Smooth muscle cell (in vitro differentiated cells): ENCODE results near the gene CLMN. TPM values are rescaled to one million over a fixed set of nuclear protein-coding genes. Genes with fewer than 3 reads are reported as not detected.

ENCODE experiments used
- DNase-seq: peaks from one replicate; lab custom pipeline; 2025; ENCODE audit not compliant: unreplicated experiment; lab: John Stamatoyannopoulos, UW
- H2AFZ ChIP-seq: fragments of 200-600 bp; sonication (generic); 2 replicates; pipeline ENCODE4 v1.6.0; 2016; ENCODE audit warnings: antibody characterized with exemption, low read depth, mild to moderate bottlenecking
- H3F3A ChIP-seq: fragments of 200-600 bp; sonication (generic); 2 replicates; pipeline ENCODE4 v1.6.0; 2017; ENCODE audit warnings: antibody characterized with exemption, low read depth
- H3K27ac ChIP-seq: fragments of 200-600 bp; sonication (generic); 2 replicates; pipeline ENCODE4 v1.5.1; 2016; ENCODE audit warnings: low read depth, mild to moderate bottlenecking
- H3K27me3 ChIP-seq: fragments of 200-600 bp; sonication (generic); 2 replicates; pipeline ENCODE4 v1.6.1; 2016; ENCODE audit warnings: low read depth, mild to moderate bottlenecking
- H3K36me3 ChIP-seq: fragments of 200-600 bp; sonication (generic); 2 replicates; pipeline ENCODE4 v1.5.1; 2016; ENCODE audit warnings: low read depth
- H3K4me1 ChIP-seq: fragments of 200-600 bp; sonication (generic); 2 replicates; pipeline ENCODE4 v1.5.1; 2016; ENCODE audit warnings: low read depth
- H3K4me2 ChIP-seq: fragments of 200-600 bp; sonication (generic); 2 replicates; pipeline ENCODE4 v1.6.0; 2016; ENCODE audit warnings: mild to moderate bottlenecking
- H3K4me3 ChIP-seq: fragments of 200-600 bp; sonication (generic); 2 replicates; pipeline ENCODE4 v1.5.1; 2016; ENCODE audit warnings: mild to moderate bottlenecking
- H3K79me2 ChIP-seq: fragments of 200-600 bp; sonication (generic); 2 replicates; pipeline ENCODE4 v1.6.0; 2016; ENCODE audit warnings: low read depth, mild to moderate bottlenecking
- H3K9ac ChIP-seq: fragments of 200-600 bp; sonication (generic); 2 replicates; pipeline ENCODE4 v1.6.0; 2016; ENCODE audit warnings: low read depth
- H3K9me3 ChIP-seq: fragments of 200-600 bp; sonication (generic); replicated peaks from 2 replicates; pipeline ENCODE4 v1.5.1; 2016; ENCODE audit warnings: low read depth
- H4K20me1 ChIP-seq: fragments of 200-600 bp; sonication (generic); 2 replicates; pipeline ENCODE4 v1.6.0; 2016; ENCODE audit warnings: low read depth
- CTCF ChIP-seq: fragments of 200-600 bp; sonication (generic); IDR thresholded peaks from 2 replicates; pipeline ENCODE4 v1.5.1; 2017; ENCODE audit warnings: borderline replicate concordance, mild to moderate bottlenecking, antibody characterized with exemption; ENCODE audit not compliant: insufficient read depth, poor library complexity, severe bottlenecking
- WGBS: methylation state at CpG from one replicate; pipeline ENCODE4 v1.1.7; 2016; ENCODE audit warnings: low lambda C conversion rate; 5-methylcytosine and 5-hydroxymethylcytosine counted together
- polyA plus RNA-seq: library from polyadenylated mRNA; unstranded; fragments of >200 nt; fragmentation: Nextera tagmentation; extraction: Ambion mirVana; gene quantifications from 2 replicates; pipeline ENCODE4 v1.2.1, GENCODE V29; 2016
- total RNA-seq: library from RNA; depleted of rRNA; stranded (reverse); fragments of >200 nt; gene quantifications from 2 replicates; pipeline ENCODE4 v1.2.3, GENCODE V29; 2014

CLMN gene
- total and polyA plus RNA-seq, 2 experiments from 2014 or later = 1.3 to 3.5 TPM

GRCh38 chr14:95235351-95235750 is 84.4 kb downstream of the CLMN start:
- Histone ChIP-seq H3K79me2 (no peaks in the 10 kb centered on the region), H3K4me2 (no peak overlapping the region), H4K20me1 (no peaks in the 10 kb centered on the region), H3K27ac (no peak overlapping the region), H2AFZ (no peak overlapping the region), H3K4me3 (no peak overlapping the region), H3K27me3 (no peaks in the 10 kb centered on the region), H3K9ac (no peak overlapping the region), H3K9me3 (no peaks in the 10 kb centered on the region), H3F3A (no peaks in the 10 kb centered on the region), H3K4me1 (no peaks in the 10 kb centered on the region), H3K36me3 (no peaks in the 10 kb centered on the region)
- no peak for DNase-seq
- 87% methylated on average over 4 of the region's 4 CpGs for WGBS
- no peak for TF ChIP-seq CTCF

GRCh38 chr14:95234426-95234825 is 85.3 kb downstream of the CLMN start:
- no peaks in the 10 kb centered on the region for H3K4me1 ChIP-seq
- no peaks in the 10 kb centered on the region for H3K27me3 ChIP-seq
- no peak overlapping the region for H3K4me3 ChIP-seq
- H3K9ac ChIP-seq = no peak overlapping the region
- TF ChIP-seq CTCF = no peak
- no peak for DNase-seq
- no peaks in the 10 kb centered on the region for H4K20me1 ChIP-seq
- no peaks in the 10 kb centered on the region for H3F3A ChIP-seq
- no peak overlapping the region for H2AFZ ChIP-seq
- 70% methylated on average over 8 of the region's 8 CpGs for WGBS
- no peaks in the 10 kb centered on the region for H3K9me3 ChIP-seq
- H3K79me2 ChIP-seq = no peaks in the 10 kb centered on the region
- H3K4me2 ChIP-seq = no peak overlapping the region
- no peak overlapping the region for H3K27ac ChIP-seq
- no peaks in the 10 kb centered on the region for H3K36me3 ChIP-seq

- H2AFZ ChIP-seq = no peak overlapping the region
- H3F3A ChIP-seq = no peaks in the 10 kb centered on the region
- TF ChIP-seq CTCF = no peak
- H3K4me3 ChIP-seq = no peak overlapping the region
- H3K9me3 ChIP-seq = no peaks in the 10 kb centered on the region
- WGBS = 94% methylated on average over 9 of the region's 9 CpGs
- no peaks in the 10 kb centered on the region for H3K27me3 ChIP-seq
- H4K20me1 ChIP-seq = no peaks in the 10 kb centered on the region
- H3K4me1 ChIP-seq = no peaks in the 10 kb centered on the region
- no peak overlapping the region for H3K27ac ChIP-seq
- H3K79me2 ChIP-seq = no peaks in the 10 kb centered on the region
- no peak overlapping the region for H3K9ac ChIP-seq
- H3K4me2 ChIP-seq = no peak overlapping the region
- DNase-seq = no peak
- no peaks in the 10 kb centered on the region for H3K36me3 ChIP-seq
These were observed 85.9 kb downstream of the CLMN start for GRCh38 chr14:95233702-95234241.

GRCh38 chr14:95232894-95233584 is 86.7 kb downstream of the CLMN start:
- Histone ChIP-seq H3K4me3 (no peak overlapping the region), H3K27me3 (no peaks in the 10 kb centered on the region), H4K20me1 (no peaks in the 10 kb centered on the region), H3K4me2 (no peak overlapping the region), H3F3A (no peaks in the 10 kb centered on the region), H3K4me1 (no peaks in the 10 kb centered on the region), H2AFZ (no peak overlapping the region), H3K27ac (no peak overlapping the region), H3K9ac (no peak overlapping the region), H3K36me3 (no peaks in the 10 kb centered on the region), H3K9me3 (no peaks in the 10 kb centered on the region), H3K79me2 (no peaks in the 10 kb centered on the region)
- no peak for DNase-seq
- WGBS = 84% methylated on average over 3 of the region's 3 CpGs
- TF ChIP-seq CTCF = no peak
